ENCODE results near the gene CPEB1. TPM values are rescaled to one million over a fixed set of nuclear protein-coding genes. Genes with fewer than 3 reads are reported as not detected.
"Not testable (repeated sequence)": the region's sequence is repeated elsewhere in the genome, so short reads cannot be mapped to it uniquely, and the experiment has no call there.

The CPEB1 gene
- total and polyA plus RNA-seq, 2 of the 13 experiments (the other 11 are each of a cell fraction or from before 2014, with no cell fraction given) = 0.03 to 0.07 TPM

GRCh38 chr15:82505842-82506241, 141.3 kb downstream of the CPEB1 start:
- H3K27ac ChIP-seq (ENCODE audit: extremely low read length, insufficient read depth, low read length); H2AFZ ChIP-seq (ENCODE audit: low read length); CTCF ChIA-PET (ENCODE audit: low intra/inter-chr PET ratio, low total read pairs); H3K9me3 ChIP-seq (ENCODE audit: low read length); H3K4me2 ChIP-seq (ENCODE audit: low read depth, low read length); H3K79me2 ChIP-seq (ENCODE audit: insufficient read depth, low read length); intact Hi-C loops (cut with micrococcal nuclease; ENCODE audit: unreplicated experiment); H3K9ac ChIP-seq (ENCODE audit: insufficient read depth, low read depth, low read length); in situ Hi-C loops (cut with HindIII; ENCODE audit: extremely low pct_ligation_motif_present, low pct_unique_long_range_greater_than_20kb); ATAC-seq; BruUV-seq (replicated peaks); H3K36me3 ChIP-seq (replicated peaks in 1 of 2; ENCODE audit: control insufficient read depth in 1 of 2, insufficient read depth in 2 of 2, low read length in 2 of 2); H3K4me3 ChIP-seq (replicated peaks in 1 of 3; ENCODE audit: insufficient read depth in 1 of 3, low read depth in 2 of 3, low read length in 3 of 3); H3K4me1 ChIP-seq (ENCODE audit: insufficient read depth, low read length); H4K20me1 ChIP-seq (ENCODE audit: insufficient read depth, low read length); DNase-seq (ENCODE audit: low spot score); POLR2A ChIA-PET; FAIRE-seq; H3K27me3 ChIP-seq (ENCODE audit: control insufficient read depth in 1 of 2, insufficient read depth in 2 of 2, low read length in 2 of 2): not testable (repeated sequence)
- no CpG with 5 or more reads among the region's 3 CpGs for WGBS (ENCODE audit: low lambda C conversion rate)

DNA sequence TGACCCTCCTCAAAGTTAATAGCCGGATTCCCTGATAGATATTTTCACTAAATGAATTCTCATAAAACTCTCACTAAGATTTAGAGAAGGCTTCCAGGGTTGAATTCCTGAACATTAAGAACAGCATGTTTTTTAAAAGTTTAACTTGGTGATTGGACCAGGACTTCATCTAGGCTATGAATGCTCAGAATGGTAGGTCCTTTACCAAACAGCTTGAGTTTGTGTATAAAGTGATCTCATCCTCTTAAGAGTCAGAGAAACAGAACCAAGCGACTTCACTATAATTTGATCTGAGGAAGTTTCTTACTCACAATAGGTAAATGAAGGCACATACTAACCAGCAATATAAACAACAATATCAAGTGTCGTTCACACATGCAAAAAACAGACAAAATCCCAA, 143.1 kb downstream of the CPEB1 start:
- H3K4me2 ChIP-seq (ENCODE audit: low read depth, low read length); H3K27ac ChIP-seq (ENCODE audit: extremely low read length, insufficient read depth, low read length); H4K20me1 ChIP-seq (ENCODE audit: insufficient read depth, low read length); H3K9ac ChIP-seq (ENCODE audit: insufficient read depth, low read depth, low read length); H2AFZ ChIP-seq (ENCODE audit: low read length); in situ Hi-C loops (cut with HindIII; ENCODE audit: extremely low pct_ligation_motif_present, low pct_unique_long_range_greater_than_20kb); intact Hi-C loops (cut with micrococcal nuclease; ENCODE audit: unreplicated experiment); BruUV-seq (replicated peaks); ATAC-seq; H3K79me2 ChIP-seq (ENCODE audit: insufficient read depth, low read length); H3K9me3 ChIP-seq (ENCODE audit: low read length); CTCF ChIA-PET (ENCODE audit: low intra/inter-chr PET ratio, low total read pairs); POLR2A ChIA-PET; H3K27me3 ChIP-seq (ENCODE audit: control insufficient read depth in 1 of 2, insufficient read depth in 2 of 2, low read length in 2 of 2); H3K36me3 ChIP-seq (replicated peaks in 1 of 2; ENCODE audit: control insufficient read depth in 1 of 2, insufficient read depth in 2 of 2, low read length in 2 of 2); H3K4me3 ChIP-seq (replicated peaks in 1 of 3; ENCODE audit: insufficient read depth in 1 of 3, low read depth in 2 of 3, low read length in 3 of 3); DNase-seq (ENCODE audit: low spot score); H3K4me1 ChIP-seq (ENCODE audit: insufficient read depth, low read length); FAIRE-seq: not testable (repeated sequence)
- WGBS (ENCODE audit: low lambda C conversion rate) = 60% methylated on average over 1 of the region's 3 CpGs

GRCh38 chr15:82502700-82503339, 144.3 kb downstream of the CPEB1 start:
- H3K4me1 ChIP-seq (ENCODE audit: insufficient read depth, low read length); CTCF ChIA-PET (ENCODE audit: low intra/inter-chr PET ratio, low total read pairs); H3K27me3 ChIP-seq (ENCODE audit: control insufficient read depth in 1 of 2, insufficient read depth in 2 of 2, low read length in 2 of 2); intact Hi-C loops (cut with micrococcal nuclease; ENCODE audit: unreplicated experiment); FAIRE-seq; H3K9me3 ChIP-seq (ENCODE audit: low read length); H3K4me2 ChIP-seq (ENCODE audit: low read depth, low read length); in situ Hi-C loops (cut with HindIII; ENCODE audit: extremely low pct_ligation_motif_present, low pct_unique_long_range_greater_than_20kb); BruUV-seq (replicated peaks); H3K4me3 ChIP-seq (replicated peaks in 1 of 3; ENCODE audit: insufficient read depth in 1 of 3, low read depth in 2 of 3, low read length in 3 of 3); H3K27ac ChIP-seq (ENCODE audit: extremely low read length, insufficient read depth, low read length); POLR2A ChIA-PET; H3K9ac ChIP-seq (ENCODE audit: insufficient read depth, low read depth, low read length); H2AFZ ChIP-seq (ENCODE audit: low read length); H3K36me3 ChIP-seq (replicated peaks in 1 of 2; ENCODE audit: control insufficient read depth in 1 of 2, insufficient read depth in 2 of 2, low read length in 2 of 2); H4K20me1 ChIP-seq (ENCODE audit: insufficient read depth, low read length); H3K79me2 ChIP-seq (ENCODE audit: insufficient read depth, low read length); DNase-seq (ENCODE audit: low spot score): not testable (repeated sequence)
- 33% methylated on average over 3 of the region's 7 CpGs for WGBS (ENCODE audit: low lambda C conversion rate)
- peak; percentile 85 for ATAC-seq

DNA sequence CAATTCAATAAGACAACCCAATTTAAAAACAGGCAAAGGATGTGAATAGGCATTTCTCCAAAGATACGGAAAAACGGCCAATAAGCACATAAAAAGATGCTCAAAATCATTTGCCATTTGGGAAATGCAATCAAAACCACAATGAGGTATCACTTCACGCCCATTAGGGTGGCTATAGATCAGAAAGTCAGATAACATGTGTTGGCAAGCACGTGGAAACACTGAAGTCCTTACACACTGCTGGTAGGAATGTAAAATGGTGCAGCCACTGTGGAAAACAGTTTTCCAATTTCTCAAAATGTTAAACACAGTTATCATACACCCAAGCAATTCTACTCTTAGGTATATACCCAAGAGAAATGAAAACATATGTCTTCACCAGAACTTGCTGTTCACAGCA, 146.4 kb downstream of the CPEB1 start:
- 68% methylated on average over 4 of the region's 4 CpGs for WGBS (ENCODE audit: low lambda C conversion rate)
- H3K27me3 ChIP-seq (ENCODE audit: control insufficient read depth in 1 of 2, insufficient read depth in 2 of 2, low read length in 2 of 2); H3K9me3 ChIP-seq (ENCODE audit: low read length); intact Hi-C loops (cut with micrococcal nuclease; ENCODE audit: unreplicated experiment); in situ Hi-C loops (cut with HindIII; ENCODE audit: extremely low pct_ligation_motif_present, low pct_unique_long_range_greater_than_20kb); H3K4me2 ChIP-seq (ENCODE audit: low read depth, low read length); FAIRE-seq; DNase-seq (ENCODE audit: low spot score); ATAC-seq; POLR2A ChIA-PET; H4K20me1 ChIP-seq (ENCODE audit: insufficient read depth, low read length); H3K4me3 ChIP-seq (replicated peaks in 1 of 3; ENCODE audit: insufficient read depth in 1 of 3, low read depth in 2 of 3, low read length in 3 of 3); H3K79me2 ChIP-seq (ENCODE audit: insufficient read depth, low read length); H3K27ac ChIP-seq (ENCODE audit: extremely low read length, insufficient read depth, low read length); CTCF ChIA-PET (ENCODE audit: low intra/inter-chr PET ratio, low total read pairs); H2AFZ ChIP-seq (ENCODE audit: low read length); H3K36me3 ChIP-seq (replicated peaks in 1 of 2; ENCODE audit: control insufficient read depth in 1 of 2, insufficient read depth in 2 of 2, low read length in 2 of 2); BruUV-seq (replicated peaks); H3K9ac ChIP-seq (ENCODE audit: insufficient read depth, low read depth, low read length): not testable (repeated sequence)
- peaks cover 13% of the 10 kb centered on the region for H3K4me1 ChIP-seq (ENCODE audit: insufficient read depth, low read length)

Data from HepG2 (cell line).